ENCODE measurements around the gene PDE6C. TPM values are rescaled to one million over a fixed set of nuclear protein-coding genes. Genes with fewer than 3 reads are reported as not detected.

The PDE6C gene
- total and polyA plus RNA-seq, 2 of the 4 experiments (the other 2 are of a cell fraction): not detected

DNA sequence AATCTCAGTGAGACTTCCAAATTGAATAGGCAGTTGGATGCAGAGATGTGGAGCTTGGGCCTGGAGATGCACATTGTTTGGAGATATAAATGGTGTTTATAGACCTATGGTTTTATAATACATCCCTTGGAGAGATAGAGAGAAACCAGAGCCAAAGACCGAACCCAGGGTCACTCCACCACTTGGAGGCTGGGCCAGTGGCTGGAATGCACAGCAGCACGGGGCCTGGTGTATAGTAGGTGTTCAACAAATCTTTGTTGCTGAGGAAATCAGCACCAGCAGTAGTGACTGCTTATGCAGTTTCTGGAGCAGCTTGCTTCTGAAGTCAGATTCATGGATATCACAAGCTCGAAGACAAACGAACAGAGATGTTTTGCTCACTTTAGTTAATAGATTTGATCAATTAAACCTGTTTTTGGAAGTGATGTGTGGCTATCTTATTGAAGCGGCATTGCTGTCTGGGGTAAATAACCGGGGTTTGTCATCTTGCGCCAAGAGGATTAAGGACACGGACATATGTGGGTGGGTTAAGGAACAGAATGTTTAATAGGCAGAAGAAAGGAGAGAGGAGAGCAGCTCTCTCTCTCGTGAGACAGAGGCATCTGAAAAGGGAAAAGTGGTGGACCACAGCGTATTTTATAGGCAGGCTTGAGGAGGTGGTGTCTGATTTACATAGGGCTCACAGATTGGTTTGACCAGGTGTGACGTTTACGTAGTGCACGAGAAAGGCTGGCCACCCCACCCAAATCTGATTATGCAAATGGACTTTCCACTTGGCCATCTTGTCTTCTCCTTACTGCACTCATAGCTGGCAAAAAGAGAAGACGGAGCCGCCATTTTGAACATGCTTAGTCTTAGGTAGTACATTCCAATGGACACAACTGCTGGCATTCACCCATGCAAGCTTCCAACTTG lies 22.4 kb upstream of the PDE6C start:
- no peak overlapping the region for H3K23ac ChIP-seq (ENCODE audit: low read depth, low read length)
- 81% methylated on average over 5 of the region's 15 CpGs; no CpG with 5 or more reads in 1 of the 2 experiments for WGBS, 2 experiments (ENCODE audit: extremely low coverage in 2 of 2, insufficient read length in 1 of 2)
- no peak for ATAC-seq (ENCODE audit: low read depth)

More for the DNA sequence above, 22.4 kb upstream of the PDE6C start:
- ChIA-PET CTCF (no interaction called here), POLR2A (ENCODE audit: unreplicated experiment) (no interaction called here)
- H2AK5ac ChIP-seq (ENCODE audit: low read depth, low read length): no peak overlapping the region
- no peak overlapping the region for H3K56ac ChIP-seq (ENCODE audit: extremely low read depth, insufficient read depth, low read length)
- BruUV-seq (replicated peaks): no TSS peak
- H3K27ac ChIP-seq (ENCODE audit: insufficient read depth, low read length): no peak overlapping the region
- H3K79me1 ChIP-seq (ENCODE audit: low read depth in 1 of 2, low read length in 2 of 2): no peaks in the 10 kb centered on the region
- in situ Hi-C loops (cut with MboI; ENCODE audit: low sequenced_read_pairs): no loop called here
- dilution Hi-C loops (cut with HindIII; ENCODE audit: low sequenced_read_pairs, unreplicated experiment): no loop called here
- intact Hi-C loops (cut with micrococcal nuclease): no loop called here
- no peak overlapping the region for H2BK20ac ChIP-seq (ENCODE audit: low read depth, low read length)
- H3K4ac ChIP-seq (ENCODE audit: low read depth, low read length): no peak overlapping the region
- H3K18ac ChIP-seq (ENCODE audit: low read depth, low read length): no peak overlapping the region
- no peak overlapping the region for H3K9ac ChIP-seq (ENCODE audit: low read depth, low read length)
- no peak overlapping the region for H2AK9ac ChIP-seq (replicated peaks; ENCODE audit: low read depth, low read length, poor library complexity)
- no peak overlapping the region for H3K4me3 ChIP-seq (ENCODE audit: insufficient read depth, low read depth, low read length)
- H2BK120ac ChIP-seq (ENCODE audit: low read depth, low read length): no peak overlapping the region
- no peak for DNase-seq
- no peak overlapping the region for H2BK5ac ChIP-seq (ENCODE audit: low read depth, low read length, poor library complexity, severe bottlenecking)
- H3K27me3 ChIP-seq (ENCODE audit: control insufficient read depth, insufficient read depth, low read length): peaks cover 27% of the 10 kb centered on the region
- H3K9me1 ChIP-seq (ENCODE audit: insufficient read depth, low read length): no peaks in the 10 kb centered on the region
- H3K4me2 ChIP-seq (ENCODE audit: low read depth, low read length): no peak overlapping the region
- H4K91ac ChIP-seq (ENCODE audit: insufficient read depth, low read depth, low read length): no peak overlapping the region
- H3K4me1 ChIP-seq (ENCODE audit: control insufficient read depth, insufficient read depth, low read length): no peaks in the 10 kb centered on the region
- H4K5ac ChIP-seq (ENCODE audit: low read depth, low read length): no peak overlapping the region
- H2BK15ac ChIP-seq (ENCODE audit: low read depth, low read length): no peak overlapping the region
- H4K8ac ChIP-seq (ENCODE audit: low read depth in 2 of 2, low read length in 2 of 2): no peak overlapping the region
- TF ChIP-seq RFX5 (IDR thresholded peaks at IDR 0.05; ENCODE audit: low read depth, low read length) (no peak), ELK1 (IDR thresholded peaks at IDR 0.05; ENCODE audit: borderline replicate concordance, low read depth, low read length) (no peak), CEBPB (IDR thresholded peaks at IDR 0.05; ENCODE audit: low read depth, low read length) (no peak), NFE2L2 (IDR thresholded peaks at IDR 0.05; ENCODE audit: low read depth, low read length) (no peak)
- TF ChIP-seq, protein P1, sequence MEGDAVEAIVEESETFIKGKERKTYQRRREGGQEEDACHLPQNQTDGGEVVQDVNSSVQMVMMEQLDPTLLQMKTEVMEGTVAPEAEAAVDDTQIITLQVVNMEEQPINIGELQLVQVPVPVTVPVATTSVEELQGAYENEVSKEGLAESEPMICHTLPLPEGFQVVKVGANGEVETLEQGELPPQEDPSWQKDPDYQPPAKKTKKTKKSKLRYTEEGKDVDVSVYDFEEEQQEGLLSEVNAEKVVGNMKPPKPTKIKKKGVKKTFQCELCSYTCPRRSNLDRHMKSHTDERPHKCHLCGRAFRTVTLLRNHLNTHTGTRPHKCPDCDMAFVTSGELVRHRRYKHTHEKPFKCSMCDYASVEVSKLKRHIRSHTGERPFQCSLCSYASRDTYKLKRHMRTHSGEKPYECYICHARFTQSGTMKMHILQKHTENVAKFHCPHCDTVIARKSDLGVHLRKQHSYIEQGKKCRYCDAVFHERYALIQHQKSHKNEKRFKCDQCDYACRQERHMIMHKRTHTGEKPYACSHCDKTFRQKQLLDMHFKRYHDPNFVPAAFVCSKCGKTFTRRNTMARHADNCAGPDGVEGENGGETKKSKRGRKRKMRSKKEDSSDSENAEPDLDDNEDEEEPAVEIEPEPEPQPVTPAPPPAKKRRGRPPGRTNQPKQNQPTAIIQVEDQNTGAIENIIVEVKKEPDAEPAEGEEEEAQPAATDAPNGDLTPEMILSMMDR (conservative IDR thresholded peaks at IDR 0.05; ENCODE audit: low read depth, low read length): no peak
- H3K9me3 ChIP-seq (ENCODE audit: control insufficient read depth, insufficient read depth, low read length): no peaks in the 10 kb centered on the region
- H3K14ac ChIP-seq (replicated peaks; ENCODE audit: low read depth, low read length): no peak overlapping the region
- no peak overlapping the region for H2AFZ ChIP-seq (replicated peaks; ENCODE audit: low read length, poor library complexity)
- H3K36me3 ChIP-seq (ENCODE audit: control insufficient read depth, insufficient read depth, low read length): no peaks in the 10 kb centered on the region
- no peaks in the 10 kb centered on the region for H4K20me1 ChIP-seq (ENCODE audit: insufficient read depth, low read length)
